SU-DHL-6 (cell line): ENCODE measurements around the gene ARFGEF3.

Experiments used
- CTCF ChIP-seq: fragments of 200-600 bp; sonication (generic); IDR thresholded peaks from one replicate; pipeline ENCODE4 v1.5.1; 2017; ENCODE audit warnings: antibody characterized with exemption, mild to moderate bottlenecking, low read length, moderate library complexity; ENCODE audit not compliant: insufficient read depth, poor library complexity, severe bottlenecking
- EZH2phosphoT487 ChIP-seq: fragments of 200-600 bp; sonication (generic), shearing (Covaris generic); conservative IDR thresholded peaks from 2 replicates; pipeline ENCODE4 v1.6.1; 2018; ENCODE audit warnings: mild to moderate bottlenecking, antibody characterized with exemption, low read length, moderate library complexity, mixed read lengths

GRCh38 chr6:138157986-138158638, 3.6 kb upstream of the ARFGEF3 start:
- TF ChIP-seq CTCF (no peak), EZH2phosphoT487 (no peak)
